HG03442 (cell line): ENCODE data around the gene CCDC178.

ENCODE experiments used
- ATAC-seq: cut with Tn5 transposase; IDR thresholded peaks from one replicate; pipeline ENCODE4 v1.9.1; 2021; ENCODE audit warnings: mild to moderate bottlenecking, moderate library complexity; ENCODE audit not compliant: unreplicated experiment

The CCDC178 gene

GRCh38 chr18:33146014-33146413, 294.5 kb downstream of the CCDC178 start:
- ATAC-seq, result no peak

DNA sequence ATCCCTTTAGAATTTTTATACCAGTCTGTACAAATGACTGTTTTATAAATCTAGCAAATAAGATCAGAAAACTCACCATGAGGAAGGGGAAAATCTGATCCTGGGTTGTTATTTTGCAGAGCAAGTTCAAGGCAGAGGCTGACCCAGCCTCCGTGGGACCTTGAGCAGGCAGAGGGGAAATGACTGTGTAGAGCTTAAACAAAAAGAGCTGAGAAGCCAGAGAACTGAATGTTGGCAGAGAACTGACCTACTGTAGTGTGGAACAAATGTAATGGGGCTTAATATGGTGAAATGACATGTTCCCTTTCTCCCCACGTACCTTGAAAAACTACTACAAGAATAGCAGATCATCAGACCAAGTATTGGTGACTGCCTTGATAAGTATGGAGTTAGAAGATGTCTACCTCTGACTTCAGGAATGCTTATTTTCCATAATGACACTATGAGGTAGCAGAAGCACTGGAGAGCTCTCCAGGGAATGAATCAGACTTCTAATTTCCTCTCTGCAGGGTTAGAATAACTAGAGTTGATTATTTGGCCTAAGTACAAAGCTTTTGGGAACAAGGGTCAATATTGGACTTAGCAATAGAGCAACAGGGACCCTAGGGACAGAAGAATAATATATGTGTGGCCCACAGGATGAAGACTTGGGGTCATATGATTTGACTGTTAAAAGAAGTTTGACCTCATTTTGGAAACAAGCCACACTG, 304.4 kb downstream of the CCDC178 start:
- ATAC-seq, result no peak

GRCh38 chr18:33132657-33133056, 307.9 kb downstream of the CCDC178 start:
- no peak for ATAC-seq

DNA sequence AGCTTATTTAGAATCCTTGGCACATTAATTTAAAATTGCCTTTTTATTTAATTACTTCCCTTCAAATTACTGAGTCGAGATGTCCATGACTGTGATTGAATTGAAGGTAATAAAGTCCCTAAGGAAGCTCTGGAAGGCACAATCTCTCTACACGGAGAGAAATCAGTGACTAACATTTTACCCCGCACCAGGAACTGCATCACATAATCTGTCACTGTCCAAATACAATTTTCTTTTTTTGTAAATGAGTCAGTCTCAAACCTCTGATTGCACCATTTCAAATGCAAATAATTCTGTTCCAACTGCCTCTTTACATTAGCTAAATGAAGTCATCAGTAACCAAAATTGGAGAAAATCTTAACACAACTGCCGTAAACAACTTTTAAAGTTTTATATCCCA, 311.9 kb downstream of the CCDC178 start:
- no peak for ATAC-seq

GRCh38 chr18:33123862-33124518, 316.5 kb downstream of the CCDC178 start:
- ATAC-seq, result no peak

DNA sequence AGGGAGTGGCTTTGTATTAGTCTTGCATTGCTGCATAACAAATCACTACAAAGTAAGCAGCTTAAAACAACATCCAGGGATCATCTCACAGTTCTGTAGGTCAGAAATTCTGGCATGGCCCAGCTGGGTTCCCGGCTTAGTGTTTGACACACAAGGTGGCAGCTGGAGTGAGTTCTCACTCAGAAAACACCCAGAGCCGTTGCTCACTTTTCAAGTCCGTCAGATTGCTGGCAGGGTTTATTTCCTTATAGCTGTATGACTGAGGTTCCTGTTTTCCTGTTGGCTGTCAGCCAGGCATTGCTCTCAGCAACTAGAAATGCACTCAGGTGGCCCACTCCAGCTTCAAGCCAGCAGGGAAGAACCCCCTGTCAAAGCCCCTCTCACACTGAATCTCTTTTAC, 324.1 kb downstream of the CCDC178 start:
- no peak for ATAC-seq

GRCh38 chr18:33115917-33116316, 324.6 kb downstream of the CCDC178 start:
- ATAC-seq, result no peak

DNA sequence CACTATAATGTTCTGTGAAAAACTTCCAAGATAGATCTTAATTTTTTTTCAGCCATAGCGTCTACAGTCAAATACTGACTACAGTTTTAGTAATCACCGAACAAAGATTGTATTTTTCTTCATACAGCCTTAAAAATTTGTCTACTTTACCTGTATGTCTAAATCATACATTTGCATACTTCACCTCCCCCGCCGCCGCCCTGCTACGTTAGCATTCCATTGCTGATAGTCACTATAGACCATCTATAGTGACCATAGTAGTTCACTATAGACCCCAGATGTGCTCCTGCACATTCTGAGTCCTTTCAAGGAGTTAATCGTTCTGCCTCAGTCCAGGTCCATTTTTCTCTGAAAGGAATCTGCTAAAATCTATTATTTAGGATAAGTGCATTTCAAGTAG, 325.0 kb downstream of the CCDC178 start:
- no peak for ATAC-seq

DNA sequence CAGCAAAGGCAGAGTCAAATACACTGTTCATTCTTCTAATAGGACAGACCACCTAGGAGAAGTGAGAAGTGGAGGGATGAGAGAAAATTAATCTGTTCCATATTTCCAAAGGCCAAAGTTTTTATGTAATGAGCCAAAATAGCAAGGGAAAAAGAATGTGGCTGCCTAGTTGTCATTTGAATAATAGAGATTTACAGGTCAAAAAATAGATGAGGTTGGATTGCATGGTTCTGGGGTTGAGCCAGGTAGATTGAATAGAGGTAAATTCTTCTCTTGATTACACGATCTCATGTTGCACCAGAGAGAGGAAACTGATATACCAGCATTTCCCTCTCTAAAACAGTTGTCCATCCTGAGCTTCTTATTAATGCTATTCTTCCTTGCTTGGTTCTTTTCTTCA, 325.8 kb downstream of the CCDC178 start:
- no peak for ATAC-seq

DNA sequence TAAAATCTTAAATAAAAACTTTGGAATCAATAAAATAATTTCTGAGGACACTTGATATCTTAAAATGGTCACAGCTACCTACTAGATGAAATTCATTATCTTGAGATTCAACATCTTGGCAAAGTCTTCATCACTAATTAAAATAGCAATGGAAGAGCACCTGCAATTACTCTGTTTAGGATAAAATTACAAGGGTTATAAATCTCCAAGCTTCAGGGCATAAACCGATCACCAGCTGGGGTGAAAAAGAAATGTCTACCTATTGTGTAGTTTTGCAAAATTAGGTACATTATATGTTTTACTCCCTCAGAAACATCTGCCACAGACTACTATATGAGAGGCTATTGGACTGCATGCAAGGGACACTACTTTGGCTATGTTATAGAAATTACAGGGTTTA, 327.1 kb downstream of the CCDC178 start:
- no peak for ATAC-seq

- ATAC-seq, result no peak
These were observed 333.0 kb downstream of the CCDC178 start for GRCh38 chr18:33107511-33107910.

GRCh38 chr18:33101316-33101715, 339.2 kb downstream of the CCDC178 start:
- no peak for ATAC-seq

GRCh38 chr18:33099626-33100025, 340.9 kb downstream of the CCDC178 start:
- no peak for ATAC-seq

DNA sequence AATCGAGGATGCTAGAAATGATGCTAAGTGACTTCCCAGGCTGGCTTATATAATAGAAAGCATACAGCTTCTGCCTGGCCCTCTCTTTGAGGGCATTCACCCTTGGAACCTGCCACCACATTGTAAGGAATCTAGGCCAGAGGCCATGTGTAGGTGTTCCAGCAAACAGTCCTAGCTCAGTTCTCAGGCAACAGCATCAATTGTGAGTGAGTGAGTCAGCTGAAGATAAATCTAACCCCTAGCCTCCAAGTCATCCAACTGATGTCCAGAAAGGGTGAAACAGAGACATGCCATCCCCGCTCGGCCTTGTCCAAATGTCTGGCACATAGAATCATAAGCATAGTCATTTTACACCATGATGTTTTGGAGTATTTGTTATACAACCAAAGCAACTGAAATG, 343.4 kb downstream of the CCDC178 start:
- ATAC-seq, result no peak

DNA sequence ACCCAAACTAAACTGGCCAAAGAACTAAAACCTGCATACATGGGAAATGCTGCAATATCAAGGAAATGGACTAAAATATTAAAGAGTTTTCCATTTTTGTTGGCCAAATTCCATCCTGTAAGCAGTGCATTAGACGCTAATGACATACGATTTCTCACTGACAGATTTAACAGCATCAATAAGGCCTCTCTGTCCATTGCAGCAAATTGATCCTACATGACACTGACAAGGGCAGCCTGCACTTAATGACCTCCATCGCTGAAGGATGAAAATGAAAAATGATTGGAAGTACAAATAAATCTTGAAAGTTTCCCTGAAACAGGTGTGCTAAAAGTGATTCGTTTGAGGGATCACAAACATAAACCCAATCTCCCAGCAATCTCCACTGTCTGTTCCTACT, 350.1 kb downstream of the CCDC178 start:
- no peak for ATAC-seq

GRCh38 chr18:33076601-33077000, 363.9 kb downstream of the CCDC178 start:
- ATAC-seq, result no peak

GRCh38 chr18:33074125-33074524, 366.4 kb downstream of the CCDC178 start:
- ATAC-seq, result no peak

- no peak for ATAC-seq
These were observed 377.6 kb downstream of the CCDC178 start for GRCh38 chr18:33062834-33063364.

- no peak for ATAC-seq
These were observed 387.6 kb downstream of the CCDC178 start for GRCh38 chr18:33052886-33053285.

GRCh38 chr18:33051407-33051806, 389.1 kb downstream of the CCDC178 start:
- ATAC-seq, result no peak

DNA sequence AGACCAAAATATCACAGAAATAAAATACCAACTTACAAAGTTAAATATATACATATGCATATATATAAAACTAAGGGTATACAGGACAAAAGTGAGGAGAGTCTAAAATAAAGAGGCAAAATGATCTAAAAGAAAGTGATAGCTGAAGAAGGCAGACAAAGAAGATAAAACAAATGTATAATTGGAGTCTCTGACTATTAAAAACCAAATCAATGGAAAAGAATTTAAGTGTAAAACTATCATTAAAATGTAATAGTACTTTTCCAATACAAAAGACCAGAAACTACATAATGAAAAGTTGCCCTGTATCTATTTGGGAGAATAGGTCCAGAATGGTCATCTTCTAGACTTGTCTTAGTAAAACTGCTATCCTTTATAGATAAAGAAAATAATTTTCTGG, 400.3 kb downstream of the CCDC178 start:
- ATAC-seq, result no peak

DNA sequence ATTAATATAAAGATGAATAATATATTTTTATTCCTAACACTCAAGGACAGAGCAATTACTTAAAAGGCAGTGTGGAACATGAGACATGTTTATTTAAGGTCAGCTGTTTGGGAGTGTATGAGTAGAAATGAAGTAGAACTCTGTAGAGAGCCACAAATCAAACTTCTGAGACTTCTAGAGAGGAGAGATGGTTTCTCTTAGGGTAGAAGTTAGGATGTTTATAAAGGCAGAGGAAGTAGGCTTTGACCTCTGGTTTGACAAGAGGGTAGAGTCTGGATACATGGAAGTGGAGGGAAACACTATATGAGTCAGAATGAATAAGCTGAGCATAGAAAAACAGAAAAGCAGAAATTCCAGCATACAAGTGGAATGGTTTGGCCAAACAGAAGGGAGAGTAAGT, 405.6 kb downstream of the CCDC178 start:
- no peak for ATAC-seq
